CD8-positive, alpha-beta memory T cell (primary cell): ENCODE results near the gene HOXB3. TPM values are rescaled to one million over a fixed set of nuclear protein-coding genes. Genes with fewer than 3 reads are reported as not detected.

ENCODE experiments used
- CTCF ChIA-PET: fragments of 350-600 bp; sonication (Branson Sonifier 250); formaldehyde crosslinking; loops from one replicate; lab custom pipeline; 2021; ENCODE audit warnings: antibody characterized with exemption; lab: Charles Lee
- POLR2A ChIA-PET: fragments of 350-600 bp; sonication (Branson Sonifier 250); formaldehyde crosslinking; loops from one replicate; lab custom pipeline; 2021; ENCODE audit warnings: antibody characterized with exemption; lab: Charles Lee
- DNase-seq, 5 donors: peaks; one replicate each; pipeline versions ENCODE4 v3.0.0 to v3.0.0-alpha.2; 2020 to 2022; ENCODE audit warnings: mixed read lengths in 1 of 5
- H3K27ac ChIP-seq: one replicate; pipeline ENCODE4 v1.7.0; 2013; ENCODE audit warnings: low read depth, mild to moderate bottlenecking, low read length, moderate library complexity
- H3K27me3 ChIP-seq: 2 replicates; pipeline ENCODE4 v1.7.0; 2013; ENCODE audit warnings: low read length, mild to moderate bottlenecking; ENCODE audit not compliant: insufficient read depth, poor library complexity, severe bottlenecking
- H3K36me3 ChIP-seq: 2 replicates; pipeline ENCODE4 v1.7.0; 2013; ENCODE audit warnings: mild to moderate bottlenecking, low read length, moderate library complexity; ENCODE audit not compliant: insufficient read depth
- H3K4me1 ChIP-seq: 2 replicates; pipeline ENCODE4 v1.7.0; 2013; ENCODE audit warnings: mild to moderate bottlenecking, low read length, moderate library complexity; ENCODE audit not compliant: insufficient read depth
- H3K4me3 ChIP-seq: 2 replicates; pipeline ENCODE4 v1.7.0; 2013; ENCODE audit warnings: mild to moderate bottlenecking, low read length
- H3K9me3 ChIP-seq: 2 replicates; pipeline ENCODE4 v1.7.0; 2013; ENCODE audit warnings: mild to moderate bottlenecking, low read length
- H3K27ac Mint-ChIP-seq, 8 donors: one replicate each; pipeline ENCODE4 v1.8.0; 2020 to 2021; ENCODE audit warnings: mixed read lengths in 8 of 8, mild to moderate bottlenecking in 6 of 8, inconsistent platforms in 3 of 8, moderate library complexity in 3 of 8
- H3K27me3 Mint-ChIP-seq, 2 donors: one replicate each; pipeline ENCODE4 v1.8.0; 2020 to 2021; ENCODE audit warnings: mixed read lengths in 2 of 2, mild to moderate bottlenecking in 1 of 2, moderate library complexity in 1 of 2
- H3K36me3 Mint-ChIP-seq, 3 donors: one replicate each; pipeline ENCODE4 v1.8.0; 2020 to 2021; ENCODE audit warnings: mixed read lengths in 3 of 3, inconsistent platforms in 1 of 3, mild to moderate bottlenecking in 1 of 3
- H3K4me1 Mint-ChIP-seq, 3 donors: one replicate each; pipeline ENCODE4 v1.8.0; 2020 to 2021; ENCODE audit warnings: mixed read lengths in 3 of 3, inconsistent platforms in 1 of 3, mild to moderate bottlenecking in 1 of 3
- H3K4me3 Mint-ChIP-seq, 7 donors: one replicate each; pipeline ENCODE4 v1.8.0; 2020 to 2021; ENCODE audit warnings: mixed read lengths in 7 of 7, mild to moderate bottlenecking in 6 of 7, moderate library complexity in 4 of 7, inconsistent platforms in 2 of 7
- H3K9me3 Mint-ChIP-seq, 5 donors: one replicate each; pipeline ENCODE4 v1.8.0; 2020 to 2022; ENCODE audit warnings: mixed read lengths in 5 of 5, mild to moderate bottlenecking in 3 of 5, moderate library complexity in 2 of 5, inconsistent platforms in 1 of 5
- polyA plus RNA-seq: library from polyadenylated mRNA; unstranded; fragments of 300-500 nt; fragmentation: Illumina TruSeq; gene quantifications from one replicate; pipeline ENCODE4 v1.2.3, GENCODE V29; 2021
- total RNA-seq, 2 experiments: library from RNA; stranded (reverse); gene quantifications; one replicate each; pipeline ENCODE4 v1.2.3, GENCODE V29; 2021

Gene HOXB3
- total and polyA plus RNA-seq, 3 experiments from 2014 or later = 0.10 to 3.5 (median 3.0) TPM

GRCh38 chr17:48556229-48556575 is 33.8 kb downstream of the HOXB3 start:
- Mint-ChIP-seq H3K36me3 (peaks cover 0 to 7% (median 3%) of the 10 kb centered on the region in 3 donors), H3K4me1 (peaks cover 4 to 13% (median 6%) of the 10 kb centered on the region in 3 donors), H3K9me3 (no peaks in the 10 kb centered on the region), H3K27me3 (peaks cover 9 to 16% of the 10 kb centered on the region in 2 donors), H3K4me3 (no peak overlapping the region), H3K27ac (no peak overlapping the region)
- DNase-seq = no peak
- H3K27me3 ChIP-seq = no peaks in the 10 kb centered on the region
- no peaks in the 10 kb centered on the region for H3K4me1 ChIP-seq
- ChIA-PET POLR2A (no interaction called here), CTCF (interaction anchor here (2.6 kb wide), 1 partner anchor 63 kb away, joined by 7 read pairs; no protein-coding TSS in a partner anchor)
- no peak overlapping the region for H3K4me3 ChIP-seq
- no peak overlapping the region for H3K27ac ChIP-seq
- no peaks in the 10 kb centered on the region for H3K9me3 ChIP-seq
- H3K36me3 ChIP-seq = no peaks in the 10 kb centered on the region

- H3K9me3 ChIP-seq = no peaks in the 10 kb centered on the region
- H3K4me3 ChIP-seq = no peak overlapping the region
- Mint-ChIP-seq H3K9me3 (no peaks in the 10 kb centered on the region), H3K36me3 (peaks cover 0 to 6% (median 4%) of the 10 kb centered on the region in 3 donors), H3K27ac (peak overlapping the region in 6 of 8 donors; percentile 30 to 91 (median 68)), H3K4me3 (peak overlapping the region; percentile 75 to 88 (median 83)), H3K27me3 (peaks cover 9 to 14% of the 10 kb centered on the region in 2 donors), H3K4me1 (peaks cover 4 to 13% (median 6%) of the 10 kb centered on the region in 3 donors)
- ChIA-PET CTCF (interaction anchor here (1.0 to 2.6 kb wide), 2 partner anchors 12 to 62 kb away, joined by 4 to 7 read pairs; no protein-coding TSS in a partner anchor), POLR2A (no interaction called here)
- H3K27me3 ChIP-seq = no peaks in the 10 kb centered on the region
- H3K4me1 ChIP-seq = no peaks in the 10 kb centered on the region
- DNase-seq = peak in 1 of 5 donors; percentile 26
- H3K36me3 ChIP-seq = no peaks in the 10 kb centered on the region
- no peak overlapping the region for H3K27ac ChIP-seq
Measured at GRCh38 chr17:48555258-48556228, 34.5 kb downstream of the HOXB3 start.

- Mint-ChIP-seq H3K36me3 (peaks cover 0 to 7% (median 6%) of the 10 kb centered on the region in 3 donors), H3K4me3 (peak overlapping the region in 5 of 7 donors; percentile 5 to 87 (median 77)), H3K4me1 (peaks cover 4 to 13% (median 6%) of the 10 kb centered on the region in 3 donors), H3K9me3 (no peaks in the 10 kb centered on the region), H3K27ac (peak overlapping the region in 3 of 8 donors; percentile 30 to 89 (median 66)), H3K27me3 (peaks cover 9 to 14% of the 10 kb centered on the region in 2 donors)
- Histone ChIP-seq H3K4me3 (no peak overlapping the region), H3K27me3 (no peaks in the 10 kb centered on the region), H3K27ac (no peak overlapping the region), H3K9me3 (no peaks in the 10 kb centered on the region), H3K36me3 (no peaks in the 10 kb centered on the region), H3K4me1 (no peaks in the 10 kb centered on the region)
- peak in 1 of 5 donors; percentile 34 for DNase-seq
- CTCF ChIA-PET = interaction anchor here (1.0 to 2.6 kb wide), 2 partner anchors 11 to 62 kb away, joined by 4 to 7 read pairs; no protein-coding TSS in a partner anchor
- POLR2A ChIA-PET = no interaction called here
Measured at GRCh38 chr17:48554412-48555257, 35.4 kb downstream of the HOXB3 start.

DNA sequence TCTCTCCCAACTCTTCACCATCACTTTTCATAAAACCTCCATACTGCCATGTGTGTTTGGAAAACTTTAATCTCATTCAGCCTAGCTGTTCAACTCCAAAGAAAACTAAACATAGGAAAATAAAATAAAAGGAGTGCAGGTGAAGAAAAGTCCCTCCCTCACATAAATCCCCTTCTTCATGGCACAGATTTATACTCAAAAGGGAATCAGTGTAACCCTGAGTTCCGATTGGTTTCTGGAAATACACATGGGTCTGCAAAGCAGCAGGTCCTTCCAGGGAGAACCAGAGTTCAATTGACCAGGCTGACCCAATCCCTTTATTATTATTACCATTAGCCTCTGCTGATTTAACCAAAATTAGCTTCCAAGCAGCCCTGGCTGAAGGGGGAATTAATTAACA is 36.2 kb downstream of the HOXB3 start:
- POLR2A ChIA-PET = no interaction called here

DNA sequence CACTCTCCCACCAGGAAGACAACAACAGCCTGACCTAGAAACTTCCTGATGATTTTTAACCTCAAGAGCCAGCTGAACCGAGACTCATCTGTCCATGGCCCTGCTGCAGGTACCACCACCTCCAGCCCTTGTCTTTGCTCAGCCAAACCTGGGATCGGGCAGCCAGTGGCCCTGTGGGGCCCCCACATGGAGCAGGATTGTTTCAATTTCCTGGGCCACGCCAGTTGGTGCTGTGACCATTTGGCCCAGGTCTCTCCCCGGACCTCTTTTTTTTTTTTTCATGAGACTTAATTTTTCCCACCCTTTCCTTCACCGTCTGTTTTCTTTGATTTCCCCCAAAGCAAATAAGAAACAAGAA is 36.9 kb downstream of the HOXB3 start:
- Histone ChIP-seq H3K4me3 (no peak overlapping the region), H3K9me3 (no peaks in the 10 kb centered on the region), H3K27me3 (no peaks in the 10 kb centered on the region), H3K36me3 (no peaks in the 10 kb centered on the region), H3K4me1 (peaks cover 7% of the 10 kb centered on the region), H3K27ac (no peak overlapping the region)
- peaks cover 0 to 8% (median 5%) of the 10 kb centered on the region in 3 donors for H3K36me3 Mint-ChIP-seq
- H3K4me3 Mint-ChIP-seq = no peak overlapping the region
- DNase-seq = peak in 1 of 5 donors; percentile 40
- no peak overlapping the region for H3K27ac Mint-ChIP-seq
- CTCF ChIA-PET = no interaction called here
- no peaks in the 10 kb centered on the region for H3K9me3 Mint-ChIP-seq
- POLR2A ChIA-PET = no interaction called here
- H3K27me3 Mint-ChIP-seq = peaks cover 9 to 14% of the 10 kb centered on the region in 2 donors
- H3K4me1 Mint-ChIP-seq = peaks cover 5 to 19% (median 11%) of the 10 kb centered on the region in 3 donors

More for the DNA sequence above, 36.2 kb downstream of the HOXB3 start:
- H3K4me1 ChIP-seq = peaks cover 2% of the 10 kb centered on the region
- Mint-ChIP-seq H3K36me3 (peaks cover 0 to 8% (median 7%) of the 10 kb centered on the region in 3 donors), H3K27ac (peak overlapping the region in 1 of 8 donors; percentile 46), H3K4me1 (peaks cover 4 to 13% (median 6%) of the 10 kb centered on the region in 3 donors), H3K4me3 (no peak overlapping the region), H3K27me3 (peaks cover 9 to 14% of the 10 kb centered on the region in 2 donors), H3K9me3 (no peaks in the 10 kb centered on the region)
- H3K27me3 ChIP-seq = no peaks in the 10 kb centered on the region
- H3K36me3 ChIP-seq = no peaks in the 10 kb centered on the region
- H3K27ac ChIP-seq = no peak overlapping the region
- H3K9me3 ChIP-seq = no peaks in the 10 kb centered on the region
- H3K4me3 ChIP-seq = no peak overlapping the region
- CTCF ChIA-PET = no interaction called here
- DNase-seq = no peak

- CTCF ChIA-PET = no interaction called here
- POLR2A ChIA-PET = no interaction called here
Measured at GRCh38 chr17:48552466-48553189, 37.4 kb downstream of the HOXB3 start.

More at GRCh38 chr17:48552466-48553189, 37.4 kb downstream of the HOXB3 start:
- Histone ChIP-seq H3K36me3 (no peaks in the 10 kb centered on the region), H3K9me3 (no peaks in the 10 kb centered on the region), H3K27ac (no peak overlapping the region), H3K27me3 (no peaks in the 10 kb centered on the region), H3K4me3 (no peak overlapping the region), H3K4me1 (peaks cover 12% of the 10 kb centered on the region)
- Mint-ChIP-seq H3K27ac (no peak overlapping the region), H3K36me3 (peaks cover 0 to 8% (median 5%) of the 10 kb centered on the region in 3 donors), H3K4me3 (no peak overlapping the region), H3K27me3 (peaks cover 9 to 10% of the 10 kb centered on the region in 2 donors), H3K9me3 (no peaks in the 10 kb centered on the region), H3K4me1 (peaks cover 8 to 24% (median 16%) of the 10 kb centered on the region in 3 donors)
- DNase-seq = peak in 1 of 5 donors; percentile 6
